A673 (cell line): ENCODE results near the gene GOLGA6L2.

ENCODE experiments used
- EZH2 ChIP-seq: fragments of 200-600 bp; sonication (generic); IDR thresholded peaks from 2 replicates; pipeline ENCODE4 v1.6.1; 2017; ENCODE audit warnings: borderline replicate concordance, low read depth, mild to moderate bottlenecking, mixed read lengths, antibody characterized with exemption, low read length; ENCODE audit not compliant: poor library complexity, severe bottlenecking
- TF ChIP-seq, protein P1 (sequence below): fragments of 300-800, 200-600 bp; sonication (generic); conservative IDR thresholded peaks from 2 replicates; pipeline ENCODE4 v1.5.1; 2017; ENCODE audit warnings: low read depth, mild to moderate bottlenecking, antibody characterized with exemption, low read length, moderate library complexity, mixed read lengths

- TF ChIP-seq, protein P1, sequence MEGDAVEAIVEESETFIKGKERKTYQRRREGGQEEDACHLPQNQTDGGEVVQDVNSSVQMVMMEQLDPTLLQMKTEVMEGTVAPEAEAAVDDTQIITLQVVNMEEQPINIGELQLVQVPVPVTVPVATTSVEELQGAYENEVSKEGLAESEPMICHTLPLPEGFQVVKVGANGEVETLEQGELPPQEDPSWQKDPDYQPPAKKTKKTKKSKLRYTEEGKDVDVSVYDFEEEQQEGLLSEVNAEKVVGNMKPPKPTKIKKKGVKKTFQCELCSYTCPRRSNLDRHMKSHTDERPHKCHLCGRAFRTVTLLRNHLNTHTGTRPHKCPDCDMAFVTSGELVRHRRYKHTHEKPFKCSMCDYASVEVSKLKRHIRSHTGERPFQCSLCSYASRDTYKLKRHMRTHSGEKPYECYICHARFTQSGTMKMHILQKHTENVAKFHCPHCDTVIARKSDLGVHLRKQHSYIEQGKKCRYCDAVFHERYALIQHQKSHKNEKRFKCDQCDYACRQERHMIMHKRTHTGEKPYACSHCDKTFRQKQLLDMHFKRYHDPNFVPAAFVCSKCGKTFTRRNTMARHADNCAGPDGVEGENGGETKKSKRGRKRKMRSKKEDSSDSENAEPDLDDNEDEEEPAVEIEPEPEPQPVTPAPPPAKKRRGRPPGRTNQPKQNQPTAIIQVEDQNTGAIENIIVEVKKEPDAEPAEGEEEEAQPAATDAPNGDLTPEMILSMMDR = no peak
- TF ChIP-seq EZH2 = no peak
Observed at GRCh38 chr15:23401627-23402026, 45.4 kb downstream of the GOLGA6L2 start.
